Activated CD4-positive, CD25-positive, alpha-beta regulatory T cell treated with anti-CD3 and anti-CD28 coated beads, Interleukin-2, amount 50 U/mL, for 16 hours (primary cell): ENCODE results near the gene ABCC3.

Experiments
- DNase-seq: peaks from one replicate; pipeline ENCODE4 v3.0.0-alpha.2; 2020; ENCODE audit warnings: low read depth, low spot score

ABCC3 gene

GRCh38 chr17:50731575-50732460, 97.1 kb downstream of the ABCC3 start:
- no peak for DNase-seq

- no peak for DNase-seq
These were observed 100.6 kb downstream of the ABCC3 start for GRCh38 chr17:50735287-50735686.

- no peak for DNase-seq
These were observed 102.5 kb downstream of the ABCC3 start for GRCh38 chr17:50737118-50737698.

- no peak for DNase-seq
These were observed 104.4 kb downstream of the ABCC3 start for GRCh38 chr17:50739098-50739497.
